Measurements from ENCODE around the gene GPRC5A. TPM values are rescaled to one million over a fixed set of nuclear protein-coding genes. Genes with fewer than 3 reads are reported as not detected.
A peak's percentile ranks its signal among the peaks of the same experiment; 100 is the strongest.

GPRC5A gene
- total RNA-seq, 2 donors from 2014 or later, result 0.32 to 0.60 TPM

DNA sequence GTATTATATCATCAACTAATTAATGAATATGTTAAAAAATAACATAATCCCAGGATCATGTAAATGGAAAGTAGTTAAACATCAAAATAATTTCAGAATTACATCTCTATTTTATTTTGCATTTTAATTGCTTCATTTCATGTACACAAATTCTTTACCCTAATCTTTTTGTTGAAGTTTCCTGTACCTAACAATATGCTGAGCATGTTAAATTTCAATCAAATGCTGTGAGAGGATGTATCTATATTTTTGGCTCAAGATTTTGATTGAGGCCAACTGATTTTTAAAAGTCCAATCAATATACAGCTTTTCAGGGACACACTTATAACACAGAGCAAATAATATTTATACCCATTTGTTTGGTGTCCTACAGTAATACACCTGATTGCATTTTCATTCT, 54.2 kb downstream of the GPRC5A start:
- no peaks in the 10 kb centered on the region for H3K36me3 Mint-ChIP-seq (ENCODE audit: insufficient read depth in 2 of 2)
- H3K4me1 Mint-ChIP-seq (ENCODE audit: low read depth), result peaks cover 8% of the 10 kb centered on the region
- ATAC-seq (replicated peaks in 1 of 2) (no peak), DNase-seq (no peak)
- H3K27ac Mint-ChIP-seq, result no peak overlapping the region
- H3K4me3 Mint-ChIP-seq, result no peak overlapping the region
- H3K9me3 Mint-ChIP-seq, result no peaks in the 10 kb centered on the region
- no peaks in the 10 kb centered on the region for H3K27me3 Mint-ChIP-seq (ENCODE audit: low read depth)

DNA sequence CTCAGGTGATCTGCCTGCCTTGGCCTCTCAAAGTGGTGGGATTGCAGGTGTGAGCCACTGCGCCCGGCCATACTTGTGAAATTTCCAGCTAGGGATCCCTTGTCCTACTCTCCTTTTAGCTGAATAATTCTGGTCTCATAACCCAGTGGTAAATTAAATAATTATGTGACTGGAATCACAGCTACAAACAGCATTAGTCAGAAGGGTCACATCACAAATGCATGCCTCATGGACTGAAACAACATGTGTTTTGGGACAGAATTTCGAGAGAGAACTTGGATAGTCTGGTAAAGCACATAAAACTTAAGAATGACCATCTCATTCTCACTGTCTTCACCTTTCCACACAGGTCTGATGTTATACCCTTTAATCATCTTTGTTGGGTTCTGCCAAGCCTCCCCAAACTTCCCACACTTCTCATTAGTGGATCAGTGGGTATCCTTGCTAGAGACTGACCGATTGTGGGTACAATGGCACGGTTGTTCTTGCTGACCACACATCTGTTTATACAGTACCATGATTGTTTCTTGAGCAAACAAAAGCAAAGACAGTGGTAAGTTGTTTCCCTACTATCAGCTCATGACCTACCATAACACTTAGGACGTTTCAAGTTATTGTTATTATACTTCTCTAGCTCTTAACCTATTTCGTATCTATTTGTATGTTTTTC, 55.5 kb downstream of the GPRC5A start:
- no peaks in the 10 kb centered on the region for H3K9me3 Mint-ChIP-seq
- peaks cover 8% of the 10 kb centered on the region for H3K4me1 Mint-ChIP-seq (ENCODE audit: low read depth)
- H3K36me3 Mint-ChIP-seq (ENCODE audit: insufficient read depth in 2 of 2), result no peaks in the 10 kb centered on the region
- ATAC-seq (replicated peaks in 1 of 2) (no peak), DNase-seq (no peak)
- H3K27me3 Mint-ChIP-seq (ENCODE audit: low read depth), result no peaks in the 10 kb centered on the region
- H3K4me3 Mint-ChIP-seq, result no peak overlapping the region
- H3K27ac Mint-ChIP-seq, result no peak overlapping the region

DNA sequence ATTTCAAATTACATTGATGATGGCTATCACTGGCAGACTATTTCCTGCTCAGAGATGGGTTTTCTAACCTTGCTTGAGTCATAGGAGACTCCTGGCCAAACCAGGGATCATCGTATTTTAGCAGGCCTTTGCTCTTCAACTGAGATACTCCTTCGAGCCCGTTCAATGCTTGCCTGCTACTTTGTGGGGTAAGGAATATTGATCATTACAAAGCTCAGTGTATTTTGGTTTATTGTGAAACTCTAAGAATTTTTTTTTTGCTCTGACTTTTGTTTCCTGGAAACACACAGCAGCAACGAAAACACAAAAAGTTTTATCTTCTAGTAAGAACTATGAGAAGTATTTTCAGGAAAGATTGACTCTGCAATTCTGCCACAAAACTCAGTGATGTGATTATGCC, 56.5 kb downstream of the GPRC5A start:
- H3K4me1 Mint-ChIP-seq (ENCODE audit: low read depth), result peaks cover 8% of the 10 kb centered on the region
- DNase-seq (no peak), ATAC-seq (replicated peaks in 1 of 2) (no peak)
- H3K36me3 Mint-ChIP-seq (ENCODE audit: insufficient read depth in 2 of 2), result no peaks in the 10 kb centered on the region
- H3K27me3 Mint-ChIP-seq (ENCODE audit: low read depth), result no peaks in the 10 kb centered on the region
- no peak overlapping the region for H3K4me3 Mint-ChIP-seq
- H3K27ac Mint-ChIP-seq, result no peak overlapping the region
- no peaks in the 10 kb centered on the region for H3K9me3 Mint-ChIP-seq

DNA sequence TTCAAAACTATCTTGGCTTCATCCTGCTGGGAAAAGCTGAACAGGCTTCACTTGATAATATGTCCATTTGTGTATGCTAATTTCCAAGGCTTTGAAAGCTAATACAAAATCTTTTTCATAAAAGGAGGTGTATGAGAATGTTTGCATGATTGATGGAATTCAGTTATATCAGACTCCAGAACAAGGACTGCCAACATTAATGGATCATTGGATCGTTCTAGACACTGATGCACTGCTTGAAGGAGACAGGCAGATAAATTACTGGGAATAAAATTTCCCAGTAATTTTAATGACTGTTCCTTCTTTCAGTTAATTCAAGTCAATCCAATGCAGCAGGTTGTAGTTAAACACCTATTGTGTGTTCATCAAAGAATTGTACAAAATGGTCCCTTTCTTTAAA, 60.1 kb downstream of the GPRC5A start:
- Mint-ChIP-seq H3K4me1 (ENCODE audit: low read depth) (peaks cover 8% of the 10 kb centered on the region), H3K36me3 (ENCODE audit: insufficient read depth in 2 of 2) (no peaks in the 10 kb centered on the region), H3K4me3 (no peak overlapping the region), H3K27ac (no peak overlapping the region), H3K9me3 (no peaks in the 10 kb centered on the region), H3K27me3 (ENCODE audit: low read depth) (no peaks in the 10 kb centered on the region)
- ATAC-seq (replicated peaks in 1 of 2) (no peak), DNase-seq (no peak)

DNA sequence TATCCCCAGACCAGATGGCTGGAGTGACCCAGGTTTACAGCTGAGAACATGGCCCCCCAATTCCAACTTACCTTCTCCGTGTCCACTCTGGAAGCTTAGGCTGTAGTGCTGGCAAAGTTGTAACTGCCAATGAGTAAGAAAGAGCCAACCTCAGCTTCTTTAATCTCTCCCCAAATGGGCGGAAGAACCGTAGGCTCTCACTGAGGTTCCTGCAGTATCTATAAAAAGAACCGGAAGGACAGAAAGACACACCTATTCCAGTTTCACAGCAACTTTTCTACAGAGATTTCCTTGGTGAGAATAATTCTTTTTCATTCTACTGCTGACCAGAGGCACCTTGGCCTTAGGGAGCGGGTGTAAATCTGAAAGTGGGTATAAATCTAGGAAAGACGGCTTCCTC, 60.7 kb downstream of the GPRC5A start, which contains the start of gene GPRC5D:
Gene GPRC5D (minus strand): TSS at position 135 of the 400 bp plus-strand sequence. CDS start 1,786 bp downstream, outside the sequence.
- DNase-seq, result no peak
- no peak for ATAC-seq (replicated peaks in 1 of 2)
- no peaks in the 10 kb centered on the region for H3K27me3 Mint-ChIP-seq (ENCODE audit: low read depth)
- H3K27ac Mint-ChIP-seq, result no peak within 1 kb of the TSS
- H3K4me1 Mint-ChIP-seq (ENCODE audit: low read depth), result peaks cover 8% of the 10 kb centered on the region
- H3K9me3 Mint-ChIP-seq, result no peaks in the 10 kb centered on the region
- no peaks in the 10 kb centered on the region for H3K36me3 Mint-ChIP-seq (ENCODE audit: insufficient read depth in 2 of 2)
- no peak within 1 kb of the TSS for H3K4me3 Mint-ChIP-seq

DNA sequence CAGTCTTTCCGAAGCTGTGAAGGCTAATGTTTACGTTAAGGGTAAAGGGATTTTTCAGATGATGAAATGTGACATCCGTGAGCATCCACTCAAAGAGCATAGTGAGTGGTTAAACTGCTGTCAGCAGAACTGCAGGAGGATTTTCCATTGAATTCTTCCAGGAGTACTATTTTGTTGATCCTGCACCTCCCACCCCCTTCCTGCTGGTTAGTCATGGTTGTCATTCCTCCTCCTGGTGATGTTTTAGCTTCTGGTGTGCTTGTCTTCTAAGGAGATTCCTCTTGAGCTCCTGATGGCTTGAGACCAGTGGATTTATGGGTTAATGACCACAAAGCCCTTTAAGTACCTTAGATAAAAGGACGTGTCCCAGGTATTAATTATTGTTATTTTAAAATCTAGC, 63.0 kb downstream of the GPRC5A start:
- ATAC-seq (replicated peaks in 1 of 2) (no peak), DNase-seq (no peak)
- Mint-ChIP-seq H3K4me3 (no peak overlapping the region), H3K9me3 (no peaks in the 10 kb centered on the region), H3K27me3 (ENCODE audit: low read depth) (no peaks in the 10 kb centered on the region), H3K27ac (no peak overlapping the region), H3K36me3 (ENCODE audit: insufficient read depth in 2 of 2) (no peaks in the 10 kb centered on the region), H3K4me1 (ENCODE audit: low read depth) (no peaks in the 10 kb centered on the region)

DNA sequence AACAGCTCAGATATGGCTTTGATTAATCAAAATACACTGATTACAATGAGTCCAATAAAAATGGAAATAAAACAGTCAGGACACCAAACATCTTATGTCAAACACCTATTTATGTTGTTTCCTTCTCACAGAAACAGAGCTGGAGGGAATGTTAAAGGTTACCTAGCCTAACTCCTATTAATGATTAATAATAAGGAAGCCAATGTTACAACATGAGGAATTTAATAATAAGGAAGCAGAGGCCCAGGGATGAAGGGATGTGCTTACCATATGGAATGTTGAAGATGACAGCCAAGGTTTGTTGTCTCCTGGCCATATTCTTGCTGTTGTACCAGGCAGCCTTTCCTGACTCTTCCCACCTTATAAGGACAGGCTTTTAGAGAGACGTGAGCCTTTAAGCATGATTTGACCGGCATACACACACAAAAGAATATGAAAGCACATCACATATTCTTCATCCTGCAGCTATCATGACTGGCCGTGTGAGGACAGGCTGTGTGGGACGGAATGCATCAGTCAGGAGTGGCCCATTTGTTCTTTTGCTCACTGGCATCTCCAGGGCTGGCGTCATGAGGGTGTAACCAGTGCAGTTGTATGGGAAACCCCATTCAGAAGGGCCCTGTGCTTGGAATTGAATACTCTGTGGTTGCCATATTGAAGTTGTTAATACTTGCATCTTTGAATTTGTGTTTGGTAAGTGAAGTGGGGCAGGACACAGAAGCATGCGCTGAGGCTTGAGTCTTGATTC, 63.7 kb downstream of the GPRC5A start:
- no peak overlapping the region for H3K4me3 Mint-ChIP-seq
- no peaks in the 10 kb centered on the region for H3K9me3 Mint-ChIP-seq
- no peak for ATAC-seq (replicated peaks in 1 of 2)
- no peaks in the 10 kb centered on the region for H3K36me3 Mint-ChIP-seq (ENCODE audit: insufficient read depth in 2 of 2)
- no peak for DNase-seq
- H3K4me1 Mint-ChIP-seq (ENCODE audit: low read depth), result no peaks in the 10 kb centered on the region
- no peaks in the 10 kb centered on the region for H3K27me3 Mint-ChIP-seq (ENCODE audit: low read depth)
- H3K27ac Mint-ChIP-seq, result no peak overlapping the region

DNA sequence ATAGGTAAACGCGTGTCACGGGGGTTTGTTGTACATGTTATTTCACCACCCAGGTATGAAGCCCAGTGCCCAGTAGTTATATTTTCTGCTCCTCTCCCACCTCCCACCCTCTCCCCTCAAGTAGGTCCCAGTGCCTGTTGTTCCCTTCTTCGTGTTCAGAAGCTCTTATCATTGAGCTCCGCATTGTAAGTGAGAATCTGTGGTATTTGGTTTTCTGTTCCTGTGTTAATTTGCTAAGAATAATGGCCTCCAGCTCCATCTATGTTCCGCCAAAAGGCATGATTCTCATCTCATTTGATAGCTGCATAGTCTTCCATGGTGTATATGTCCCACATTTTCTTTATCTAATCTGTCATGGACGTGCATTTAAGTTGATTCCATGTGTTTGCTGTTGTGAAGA, 67.5 kb downstream of the GPRC5A start:
- no peak for ATAC-seq (replicated peaks in 1 of 2)
- H3K4me1 Mint-ChIP-seq (ENCODE audit: low read depth), result peaks cover 1% of the 10 kb centered on the region

DNA sequence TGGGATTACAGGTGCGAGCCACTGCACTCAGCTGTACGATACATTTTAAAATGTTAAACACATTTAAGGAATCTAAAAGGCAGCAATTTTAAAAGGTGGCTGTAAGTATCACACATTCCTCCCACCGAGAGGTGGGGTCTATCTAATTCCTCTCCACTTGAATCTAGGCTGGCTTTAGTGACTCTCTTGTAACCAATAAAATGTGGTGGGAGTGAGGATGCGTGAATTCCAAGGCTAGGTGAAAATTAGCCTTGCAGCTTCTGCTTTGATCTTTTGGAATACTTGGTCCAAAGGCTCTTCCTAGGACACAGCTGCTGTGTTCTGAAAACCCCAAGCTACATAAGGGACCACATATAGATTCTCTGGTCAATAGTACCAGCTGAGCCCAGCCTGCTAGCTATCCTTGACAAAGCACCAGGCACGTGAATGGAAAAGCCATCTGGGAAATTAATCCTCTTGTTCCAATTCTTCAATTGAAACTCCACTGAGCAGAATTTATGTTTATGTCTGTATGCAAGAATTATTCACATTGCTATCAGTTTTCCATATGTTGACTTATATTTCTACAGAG, 69.4 kb downstream of the GPRC5A start:
- no peak for ATAC-seq (replicated peaks in 1 of 2)
- no peaks in the 10 kb centered on the region for H3K27me3 Mint-ChIP-seq (ENCODE audit: low read depth)
- H3K9me3 Mint-ChIP-seq, result peaks cover 0 to 2% of the 10 kb centered on the region in 2 donors
- peaks cover 8% of the 10 kb centered on the region for H3K4me1 Mint-ChIP-seq (ENCODE audit: low read depth)
- no peak for DNase-seq
- no peaks in the 10 kb centered on the region for H3K36me3 Mint-ChIP-seq (ENCODE audit: insufficient read depth in 2 of 2)
- no peak overlapping the region for H3K4me3 Mint-ChIP-seq
- H3K27ac Mint-ChIP-seq, result no peak overlapping the region

More for the DNA sequence above, 67.5 kb downstream of the GPRC5A start:
- Mint-ChIP-seq H3K27ac (no peak overlapping the region), H3K9me3 (no peaks in the 10 kb centered on the region), H3K36me3 (ENCODE audit: insufficient read depth in 2 of 2) (no peaks in the 10 kb centered on the region), H3K4me3 (no peak overlapping the region), H3K27me3 (ENCODE audit: low read depth) (no peaks in the 10 kb centered on the region)
- DNase-seq, result no peak

DNA sequence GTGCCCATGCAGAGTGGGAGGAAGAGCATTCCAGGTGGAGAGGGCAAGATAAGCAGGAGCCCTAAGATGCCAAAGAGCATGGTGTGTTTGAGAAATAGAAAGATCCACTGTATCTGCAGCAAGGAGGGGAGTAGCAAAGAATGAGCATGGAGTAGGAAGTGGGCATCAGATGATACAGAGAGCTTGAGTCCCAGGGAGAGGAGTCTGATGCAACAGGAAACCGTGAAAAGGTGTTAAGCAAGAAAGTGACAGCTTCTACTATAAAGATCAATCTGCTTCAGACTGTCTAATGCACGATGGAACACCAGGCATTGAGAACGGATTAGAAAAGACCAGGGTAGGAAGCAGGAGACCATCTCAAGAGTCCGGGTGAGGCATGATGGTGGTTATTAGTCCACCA, 72.9 kb downstream of the GPRC5A start:
- peak overlapping the region; percentile 21 for H3K27ac Mint-ChIP-seq
- H3K27me3 Mint-ChIP-seq (ENCODE audit: low read depth), result no peaks in the 10 kb centered on the region
- DNase-seq, result peak in 1 of 2 donors; percentile 3
- H3K4me3 Mint-ChIP-seq, result no peak overlapping the region
- peaks cover 8% of the 10 kb centered on the region for H3K4me1 Mint-ChIP-seq (ENCODE audit: low read depth)
- peaks cover 0 to 2% of the 10 kb centered on the region in 2 donors for H3K9me3 Mint-ChIP-seq
- ATAC-seq (replicated peaks in 1 of 2), result peak in 1 of 2 donors; percentile 39
- H3K36me3 Mint-ChIP-seq (ENCODE audit: insufficient read depth in 2 of 2), result no peaks in the 10 kb centered on the region

DNA sequence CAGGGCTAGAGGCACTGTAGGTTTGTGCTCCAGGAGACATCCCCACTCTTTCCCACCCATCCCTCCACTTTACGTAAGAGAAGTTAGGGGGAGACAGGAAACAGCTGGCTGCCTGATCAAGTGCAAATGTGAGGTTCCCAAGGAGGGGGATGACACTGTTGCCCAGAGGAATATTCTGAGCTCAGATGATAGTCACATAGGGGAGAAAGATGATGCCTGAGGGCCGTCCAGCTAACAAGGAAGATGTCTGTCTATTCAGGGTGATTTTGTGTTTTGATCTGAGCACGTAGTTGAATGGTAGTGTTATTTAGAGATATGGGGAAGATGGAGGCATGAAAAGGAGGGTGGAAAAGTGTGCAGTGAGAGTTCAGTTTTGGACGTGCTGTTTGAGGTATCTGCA, 74.5 kb downstream of the GPRC5A start:
- Mint-ChIP-seq H3K27me3 (ENCODE audit: low read depth) (no peaks in the 10 kb centered on the region), H3K4me3 (no peak overlapping the region), H3K4me1 (ENCODE audit: low read depth) (peaks cover 8% of the 10 kb centered on the region), H3K9me3 (peaks cover 0 to 2% of the 10 kb centered on the region in 2 donors), H3K36me3 (ENCODE audit: insufficient read depth in 2 of 2) (no peaks in the 10 kb centered on the region), H3K27ac (no peak overlapping the region)
- DNase-seq (no peak), ATAC-seq (replicated peaks in 1 of 2) (no peak)

Measured in activated T-cell treated with anti-CD3 and anti-CD28 coated beads, Interleukin-2, amount 50 U/mL, for 72 hours (primary cell).